ENCODE results near the gene SPATS2. TPM values are rescaled to one million over a fixed set of nuclear protein-coding genes. Genes with fewer than 3 reads are reported as not detected.

The SPATS2 gene
- total and polyA plus RNA-seq, 10 of the 15 experiments (the other 5 are each of a cell fraction or from before 2014, with no cell fraction given): 9.0 to 54.2 (median 27.5) TPM

- TF ChIP-seq SIX5 (IDR thresholded peaks at IDR 0.05; ENCODE audit: low read depth, low read length, severe bottlenecking) (no peak), KDM1A (IDR thresholded peaks at IDR 0.05; ENCODE audit: borderline replicate concordance) (no peak), EZH2 (IDR thresholded peaks at IDR 0.05; ENCODE audit: borderline replicate concordance, control insufficient read depth, low read depth, low read length) (no peak)
These were observed 173.2 kb downstream of the SPATS2 start (continued) for GRCh38 chr12:49540229-49541139.

GRCh38 chr12:49541140-49541861 is 174.0 kb downstream of the SPATS2 start:
- H3K4me1 ChIP-seq (ENCODE audit: control insufficient read depth, insufficient read depth, low read length): peaks cover 14% of the 10 kb centered on the region
- no TSS peak for BruUV-seq (replicated peaks)
- no peak for FAIRE-seq
- DNase-seq (ENCODE audit: low read depth, low spot score): no peak
- no peak overlapping the region for H3K4me2 ChIP-seq (ENCODE audit: control insufficient read depth, insufficient read depth)
- TF ChIP-seq NR2F1 (conservative IDR thresholded peaks at IDR 0.05) (no peak), POLR2A (IDR thresholded peaks at IDR 0.05; ENCODE audit: low read depth, low read length) (no peak), BHLHE40 (IDR thresholded peaks at IDR 0.05; ENCODE audit: borderline replicate concordance in 1 of 2, low read depth in 2 of 2, low read length in 1 of 2) (no peak), KLF5 (IDR thresholded peaks at IDR 0.05; ENCODE audit: partially characterized antibody) (no peak), BCL11A (IDR thresholded peaks at IDR 0.05; ENCODE audit: low read depth, low read length) (no peak), HCFC1 (IDR thresholded peaks at IDR 0.05; ENCODE audit: low read length) (no peak), ZNF24 (IDR thresholded peaks at IDR 0.05) (no peak), PKNOX1 (IDR thresholded peaks at IDR 0.05) (no peak)
- H3K36me3 ChIP-seq (ENCODE audit: control insufficient read depth in 2 of 2, insufficient read depth in 2 of 2, low read length in 1 of 2): no peaks in the 10 kb centered on the region
- no peak overlapping the region for H2AFZ ChIP-seq (ENCODE audit: control insufficient read depth, low read depth, low read length)
- H3K27ac ChIP-seq (ENCODE audit: control insufficient read depth, insufficient read depth): no peak overlapping the region
- H4K20me1 ChIP-seq (ENCODE audit: control insufficient read depth, insufficient read depth): no peaks in the 10 kb centered on the region; the same call in 1 of the 2 replicates
- H3K27me3 ChIP-seq (replicated peaks in 1 of 2; ENCODE audit: control insufficient read depth in 2 of 2, insufficient read depth in 2 of 2, low read length in 1 of 2): peaks cover 13 to 24% of the 10 kb centered on the region in 2 experiments
- no peak for ATAC-seq
- ChIA-PET RAD21 (ENCODE audit: unreplicated experiment) (interaction anchor here (1.2 kb wide), 1 partner anchor 11 kb away, joined by 3 read pairs; no protein-coding TSS in a partner anchor), CTCF (no interaction called here), SMC1A (ENCODE audit: uncharacterized antibody, unreplicated experiment) (no interaction called here), POLR2A (no interaction called here)
- intact Hi-C loops (cut with micrococcal nuclease; ENCODE audit: unreplicated experiment) (no loop called here), in situ Hi-C loops (cut with MboI) (no loop called here)
- H3K4me3 ChIP-seq: no peak overlapping the region
- no peak overlapping the region for H3K9ac ChIP-seq (ENCODE audit: control insufficient read depth, insufficient read depth, low read length)
- H3K79me2 ChIP-seq (ENCODE audit: control insufficient read depth, insufficient read depth, low read length): no peaks in the 10 kb centered on the region
- no peaks in the 10 kb centered on the region for H3K9me3 ChIP-seq (replicated peaks; ENCODE audit: control insufficient read depth, insufficient read depth, low read length)
- 76% methylated on average over 18 of the region's 18 CpGs for WGBS (ENCODE audit: insufficient coverage, insufficient replicate concordance, low lambda C conversion rate, missing lambda C conversion rate)
